ENCODE measurements around the gene LCNL1. TPM values are rescaled to one million over a fixed set of nuclear protein-coding genes. Genes with fewer than 3 reads are reported as not detected.

Gene LCNL1
- total RNA-seq, result under 1 TPM in 3 of 4 donors, not detected in 1; 0.28 to 0.47 (median 0.36) TPM

GRCh38 chr9:136982232-136983051 is at the start of gene LCNL1:
Gene LCNL1, plus strand, starts transcription at chr9:136982993. Its CDS starts 594 bp downstream, at chr9:136983587.
- ATAC-seq (ENCODE audit: low FRiP score) (no peak), DNase-seq (ENCODE audit: low spot score) (no peak)
- TF ChIP-seq CTCF (IDR thresholded peaks at IDR 0.05), result no peak

GRCh38 chr9:136934277-136934676 is 48.5 kb upstream of the LCNL1 start:
- no peak for TF ChIP-seq CTCF (IDR thresholded peaks at IDR 0.05)
- no peak for ATAC-seq (ENCODE audit: low FRiP score)
- DNase-seq (ENCODE audit: low spot score), result no peak

GRCh38 chr9:136935651-136936050 is 47.1 kb upstream of the LCNL1 start:
- no peak for ATAC-seq (ENCODE audit: low FRiP score)
- TF ChIP-seq CTCF (IDR thresholded peaks at IDR 0.05), result no peak
- no peak for DNase-seq (ENCODE audit: low spot score)

- no peak for ATAC-seq (ENCODE audit: low FRiP score)
- no peak for DNase-seq (ENCODE audit: low spot score)
- no peak for TF ChIP-seq CTCF (IDR thresholded peaks at IDR 0.05)
Measured at GRCh38 chr9:136936645-136937170, 46.1 kb upstream of the LCNL1 start.

- DNase-seq (ENCODE audit: low spot score) (no peak), ATAC-seq (ENCODE audit: low FRiP score) (no peak)
- TF ChIP-seq CTCF (IDR thresholded peaks at IDR 0.05), result no peak
Measured at GRCh38 chr9:136937186-136938001, 45.4 kb upstream of the LCNL1 start.

GRCh38 chr9:136939431-136939995 is 43.3 kb upstream of the LCNL1 start:
- DNase-seq (ENCODE audit: low spot score) (no peak), ATAC-seq (ENCODE audit: low FRiP score) (no peak)
- TF ChIP-seq CTCF (IDR thresholded peaks at IDR 0.05), result no peak
